ENCODE data around the gene DAB2IP.

Gene DAB2IP

GRCh38 chr9:121781145-121781548 is 129.7 kb downstream of the DAB2IP start:
- H3K4me1 ChIP-seq (ENCODE audit: control insufficient read depth in 1 of 2, insufficient read depth in 2 of 2, low read length in 2 of 2): peaks cover 0 to 3% of the 10 kb centered on the region in 2 donors
- no peaks in the 10 kb centered on the region for H3K9me3 ChIP-seq (ENCODE audit: control insufficient read depth in 1 of 2, low read length in 2 of 2)
- H3K27me3 ChIP-seq (ENCODE audit: control insufficient read depth in 1 of 2, insufficient read depth in 2 of 2, low read length in 2 of 2): no peaks in the 10 kb centered on the region
- H3K9ac ChIP-seq (ENCODE audit: low read depth in 1 of 2, low read length in 2 of 2): no peak overlapping the region
- no peak overlapping the region for H3K27ac ChIP-seq (ENCODE audit: low read depth, low read length)
- H3K4me3 ChIP-seq (ENCODE audit: low read depth in 1 of 2, low read length in 2 of 2): no peak overlapping the region
- H3K36me3 ChIP-seq (ENCODE audit: control insufficient read depth in 1 of 2, insufficient read depth in 2 of 2, low read length in 2 of 2): peaks cover 20 to 75% of the 10 kb centered on the region in 2 donors

- Histone ChIP-seq H3K9me3 (ENCODE audit: control insufficient read depth in 1 of 2, low read length in 2 of 2) (no peaks in the 10 kb centered on the region), H3K9ac (ENCODE audit: low read depth in 1 of 2, low read length in 2 of 2) (no peak overlapping the region), H3K4me1 (ENCODE audit: control insufficient read depth in 1 of 2, insufficient read depth in 2 of 2, low read length in 2 of 2) (peaks cover 0 to 3% of the 10 kb centered on the region in 2 donors), H3K27ac (ENCODE audit: low read depth, low read length) (no peak overlapping the region), H3K36me3 (ENCODE audit: control insufficient read depth in 1 of 2, insufficient read depth in 2 of 2, low read length in 2 of 2) (peaks cover 20 to 68% of the 10 kb centered on the region in 2 donors), H3K4me3 (ENCODE audit: low read depth in 1 of 2, low read length in 2 of 2) (no peak overlapping the region), H3K27me3 (ENCODE audit: control insufficient read depth in 1 of 2, insufficient read depth in 2 of 2, low read length in 2 of 2) (no peaks in the 10 kb centered on the region)
These were observed 130.4 kb downstream of the DAB2IP start for GRCh38 chr9:121781701-121782464.

GRCh38 chr9:121782514-121783110 is 131.2 kb downstream of the DAB2IP start:
- no peak overlapping the region for H3K27ac ChIP-seq (ENCODE audit: low read depth, low read length)
- no peak overlapping the region for H3K4me3 ChIP-seq (ENCODE audit: low read depth in 1 of 2, low read length in 2 of 2)
- H3K27me3 ChIP-seq (ENCODE audit: control insufficient read depth in 1 of 2, insufficient read depth in 2 of 2, low read length in 2 of 2): no peaks in the 10 kb centered on the region
- H3K9me3 ChIP-seq (ENCODE audit: control insufficient read depth in 1 of 2, low read length in 2 of 2): no peaks in the 10 kb centered on the region
- H3K4me1 ChIP-seq (ENCODE audit: control insufficient read depth in 1 of 2, insufficient read depth in 2 of 2, low read length in 2 of 2): peaks cover 0 to 3% of the 10 kb centered on the region in 2 donors
- H3K36me3 ChIP-seq (ENCODE audit: control insufficient read depth in 1 of 2, insufficient read depth in 2 of 2, low read length in 2 of 2): peaks cover 20 to 62% of the 10 kb centered on the region in 2 donors
- no peak overlapping the region for H3K9ac ChIP-seq (ENCODE audit: low read depth in 1 of 2, low read length in 2 of 2)

- H3K4me1 ChIP-seq (ENCODE audit: control insufficient read depth in 1 of 2, insufficient read depth in 2 of 2, low read length in 2 of 2): peaks cover 0 to 3% of the 10 kb centered on the region in 2 donors
- H3K27ac ChIP-seq (ENCODE audit: low read depth, low read length): no peak overlapping the region
- H3K4me3 ChIP-seq (ENCODE audit: low read depth in 1 of 2, low read length in 2 of 2): no peak overlapping the region
- H3K9me3 ChIP-seq (ENCODE audit: control insufficient read depth in 1 of 2, low read length in 2 of 2): no peaks in the 10 kb centered on the region
- no peak overlapping the region for H3K9ac ChIP-seq (ENCODE audit: low read depth in 1 of 2, low read length in 2 of 2)
- H3K27me3 ChIP-seq (ENCODE audit: control insufficient read depth in 1 of 2, insufficient read depth in 2 of 2, low read length in 2 of 2): no peaks in the 10 kb centered on the region
- H3K36me3 ChIP-seq (ENCODE audit: control insufficient read depth in 1 of 2, insufficient read depth in 2 of 2, low read length in 2 of 2): peaks cover 17 to 58% of the 10 kb centered on the region in 2 donors
These were observed 131.7 kb downstream of the DAB2IP start for GRCh38 chr9:121783111-121783510.

- H3K9me3 ChIP-seq (ENCODE audit: control insufficient read depth in 1 of 2, low read length in 2 of 2): no peaks in the 10 kb centered on the region
- no peak overlapping the region for H3K9ac ChIP-seq (ENCODE audit: low read depth in 1 of 2, low read length in 2 of 2)
- no peak overlapping the region for H3K4me3 ChIP-seq (ENCODE audit: low read depth in 1 of 2, low read length in 2 of 2)
- no peaks in the 10 kb centered on the region for H3K27me3 ChIP-seq (ENCODE audit: control insufficient read depth in 1 of 2, insufficient read depth in 2 of 2, low read length in 2 of 2)
- peaks cover 0 to 3% of the 10 kb centered on the region in 2 donors for H3K4me1 ChIP-seq (ENCODE audit: control insufficient read depth in 1 of 2, insufficient read depth in 2 of 2, low read length in 2 of 2)
- H3K36me3 ChIP-seq (ENCODE audit: control insufficient read depth in 1 of 2, insufficient read depth in 2 of 2, low read length in 2 of 2): peaks cover 15 to 56% of the 10 kb centered on the region in 2 donors
- H3K27ac ChIP-seq (ENCODE audit: low read depth, low read length): no peak overlapping the region
These were observed 132.4 kb downstream of the DAB2IP start for GRCh38 chr9:121783521-121784507.

GRCh38 chr9:121784731-121785411 is 133.4 kb downstream of the DAB2IP start:
- peaks cover 15 to 49% of the 10 kb centered on the region in 2 donors for H3K36me3 ChIP-seq (ENCODE audit: control insufficient read depth in 1 of 2, insufficient read depth in 2 of 2, low read length in 2 of 2)
- H3K9ac ChIP-seq (ENCODE audit: low read depth in 1 of 2, low read length in 2 of 2): no peak overlapping the region
- H3K9me3 ChIP-seq (ENCODE audit: control insufficient read depth in 1 of 2, low read length in 2 of 2): no peaks in the 10 kb centered on the region
- H3K27me3 ChIP-seq (ENCODE audit: control insufficient read depth in 1 of 2, insufficient read depth in 2 of 2, low read length in 2 of 2): no peaks in the 10 kb centered on the region
- no peak overlapping the region for H3K27ac ChIP-seq (ENCODE audit: low read depth, low read length)
- H3K4me3 ChIP-seq (ENCODE audit: low read depth in 1 of 2, low read length in 2 of 2): no peak overlapping the region
- H3K4me1 ChIP-seq (ENCODE audit: control insufficient read depth in 1 of 2, insufficient read depth in 2 of 2, low read length in 2 of 2): no peaks in the 10 kb centered on the region

- Histone ChIP-seq H3K36me3 (ENCODE audit: control insufficient read depth in 1 of 2, insufficient read depth in 2 of 2, low read length in 2 of 2) (peaks cover 10 to 39% of the 10 kb centered on the region in 2 donors), H3K9ac (ENCODE audit: low read depth in 1 of 2, low read length in 2 of 2) (no peak overlapping the region), H3K9me3 (ENCODE audit: control insufficient read depth in 1 of 2, low read length in 2 of 2) (no peaks in the 10 kb centered on the region), H3K27ac (ENCODE audit: low read depth, low read length) (no peak overlapping the region), H3K27me3 (ENCODE audit: control insufficient read depth in 1 of 2, insufficient read depth in 2 of 2, low read length in 2 of 2) (no peaks in the 10 kb centered on the region), H3K4me1 (ENCODE audit: control insufficient read depth in 1 of 2, insufficient read depth in 2 of 2, low read length in 2 of 2) (no peaks in the 10 kb centered on the region), H3K4me3 (ENCODE audit: low read depth in 1 of 2, low read length in 2 of 2) (no peak overlapping the region)
These were observed 134.5 kb downstream of the DAB2IP start for GRCh38 chr9:121785673-121786542.

GRCh38 chr9:121786543-121786948 is 135.1 kb downstream of the DAB2IP start:
- Histone ChIP-seq H3K4me1 (ENCODE audit: control insufficient read depth in 1 of 2, insufficient read depth in 2 of 2, low read length in 2 of 2) (no peaks in the 10 kb centered on the region), H3K27ac (ENCODE audit: low read depth, low read length) (no peak overlapping the region), H3K9me3 (ENCODE audit: control insufficient read depth in 1 of 2, low read length in 2 of 2) (no peaks in the 10 kb centered on the region), H3K27me3 (ENCODE audit: control insufficient read depth in 1 of 2, insufficient read depth in 2 of 2, low read length in 2 of 2) (no peaks in the 10 kb centered on the region), H3K36me3 (ENCODE audit: control insufficient read depth in 1 of 2, insufficient read depth in 2 of 2, low read length in 2 of 2) (peaks cover 5 to 33% of the 10 kb centered on the region in 2 donors), H3K4me3 (ENCODE audit: low read depth in 1 of 2, low read length in 2 of 2) (no peak overlapping the region), H3K9ac (ENCODE audit: low read depth in 1 of 2, low read length in 2 of 2) (no peak overlapping the region)

- Histone ChIP-seq H3K4me3 (ENCODE audit: low read depth in 1 of 2, low read length in 2 of 2) (no peak overlapping the region), H3K4me1 (ENCODE audit: control insufficient read depth in 1 of 2, insufficient read depth in 2 of 2, low read length in 2 of 2) (no peaks in the 10 kb centered on the region), H3K36me3 (ENCODE audit: control insufficient read depth in 1 of 2, insufficient read depth in 2 of 2, low read length in 2 of 2) (peaks cover under 1 to 28% of the 10 kb centered on the region in 2 donors), H3K27ac (ENCODE audit: low read depth, low read length) (no peak overlapping the region), H3K27me3 (ENCODE audit: control insufficient read depth in 1 of 2, insufficient read depth in 2 of 2, low read length in 2 of 2) (no peaks in the 10 kb centered on the region), H3K9me3 (ENCODE audit: control insufficient read depth in 1 of 2, low read length in 2 of 2) (no peaks in the 10 kb centered on the region), H3K9ac (ENCODE audit: low read depth in 1 of 2, low read length in 2 of 2) (no peak overlapping the region)
These were observed 135.6 kb downstream of the DAB2IP start for GRCh38 chr9:121786998-121787422.

All from duodenal mucosa (tissue), 2 donors.